ENCODE results near the gene CD248. TPM values are rescaled to one million over a fixed set of nuclear protein-coding genes. Genes with fewer than 3 reads are reported as not detected.

CD248 gene
- total and polyA plus RNA-seq, 5 donors from 2014 or later: 0.06 to 0.30 (median 0.10) TPM

GRCh38 chr11:66291303-66291705, 25.5 kb downstream of the CD248 start:
- H3K27ac ChIP-seq (ENCODE audit: insufficient read depth, low read length, poor library complexity, severe bottlenecking): no peak overlapping the region
- peak overlapping the region in 3 of 4 donors; percentile 63 to 92 (median 88) for H3K4me3 Mint-ChIP-seq
- no peak for DNase-seq
- no peak for ATAC-seq (ENCODE audit: low read depth in 2 of 2)
- H3K9me3 ChIP-seq (ENCODE audit: control insufficient read depth in 2 of 2, low read length in 2 of 2): no peaks in the 10 kb centered on the region
- no peaks in the 10 kb centered on the region for H3K36me3 Mint-ChIP-seq
- no peak overlapping the region for H3K27ac Mint-ChIP-seq
- H3K9me3 Mint-ChIP-seq: peaks cover 0 to 1% (median 0%) of the 10 kb centered on the region in 7 donors
- peaks cover 12% of the 10 kb centered on the region for H3K27me3 ChIP-seq (ENCODE audit: control insufficient read depth, insufficient read depth, low read length)
- peaks cover 30% of the 10 kb centered on the region for H3K27me3 Mint-ChIP-seq
- H3K4me1 ChIP-seq (ENCODE audit: control insufficient read depth, insufficient read depth, low read length, poor library complexity, severe bottlenecking): peaks cover 37% of the 10 kb centered on the region
- no peak overlapping the region for H3K4me3 ChIP-seq (ENCODE audit: low read depth, low read length)
- H3K4me1 Mint-ChIP-seq: peaks cover 11 to 48% (median 19%) of the 10 kb centered on the region in 4 donors
- H3K36me3 ChIP-seq (ENCODE audit: control insufficient read depth, insufficient read depth, low read length): no peaks in the 10 kb centered on the region

GRCh38 chr11:66290330-66290621, 26.6 kb downstream of the CD248 start:
- Mint-ChIP-seq H3K27me3 (peaks cover 30% of the 10 kb centered on the region), H3K27ac (no peak overlapping the region), H3K4me3 (peak overlapping the region; percentile 78 to 92 (median 89)), H3K9me3 (peaks cover 0 to 1% (median 0%) of the 10 kb centered on the region in 7 donors), H3K36me3 (no peaks in the 10 kb centered on the region), H3K4me1 (peaks cover 11 to 48% (median 19%) of the 10 kb centered on the region in 4 donors)
- ATAC-seq (ENCODE audit: low read depth in 2 of 2) (no peak), DNase-seq (no peak)
- no peak overlapping the region for H3K4me3 ChIP-seq (ENCODE audit: low read depth, low read length)
- peaks cover 12% of the 10 kb centered on the region for H3K27me3 ChIP-seq (ENCODE audit: control insufficient read depth, insufficient read depth, low read length)
- no peaks in the 10 kb centered on the region for H3K9me3 ChIP-seq (ENCODE audit: control insufficient read depth in 2 of 2, low read length in 2 of 2)
- H3K36me3 ChIP-seq (ENCODE audit: control insufficient read depth, insufficient read depth, low read length): no peaks in the 10 kb centered on the region
- H3K27ac ChIP-seq (ENCODE audit: insufficient read depth, low read length, poor library complexity, severe bottlenecking): no peak overlapping the region
- H3K4me1 ChIP-seq (ENCODE audit: control insufficient read depth, insufficient read depth, low read length, poor library complexity, severe bottlenecking): peaks cover 37% of the 10 kb centered on the region

GRCh38 chr11:66289548-66290329, 27.1 kb downstream of the CD248 start:
- H3K27me3 Mint-ChIP-seq: peaks cover 30% of the 10 kb centered on the region
- Histone ChIP-seq H3K9me3 (ENCODE audit: control insufficient read depth in 2 of 2, low read length in 2 of 2) (no peaks in the 10 kb centered on the region), H3K27me3 (ENCODE audit: control insufficient read depth, insufficient read depth, low read length) (peaks cover 12% of the 10 kb centered on the region), H3K27ac (ENCODE audit: insufficient read depth, low read length, poor library complexity, severe bottlenecking) (peak overlapping the region; percentile 80), H3K36me3 (ENCODE audit: control insufficient read depth, insufficient read depth, low read length) (no peaks in the 10 kb centered on the region), H3K4me3 (ENCODE audit: low read depth, low read length) (peak overlapping the region; percentile 69), H3K4me1 (ENCODE audit: control insufficient read depth, insufficient read depth, low read length, poor library complexity, severe bottlenecking) (peaks cover 37% of the 10 kb centered on the region)
- peaks cover 11 to 48% (median 19%) of the 10 kb centered on the region in 4 donors for H3K4me1 Mint-ChIP-seq
- peak overlapping the region; percentile 91 to 97 (median 94) for H3K27ac Mint-ChIP-seq
- H3K36me3 Mint-ChIP-seq: no peaks in the 10 kb centered on the region
- H3K9me3 Mint-ChIP-seq: peaks cover 0 to 1% (median 0%) of the 10 kb centered on the region in 7 donors
- ATAC-seq (ENCODE audit: low read depth in 2 of 2) (peak; percentile 42 to 46), DNase-seq (peak in 1 of 3 donors; percentile 86)
- H3K4me3 Mint-ChIP-seq: peak overlapping the region; percentile 88 to 92 (median 90)

GRCh38 chr11:66288671-66289547, 27.9 kb downstream of the CD248 start, which contains the start of gene YIF1A:
TSS of gene YIF1A (minus strand) at chr11:66289143. CDS start at chr11:66288985, 158 bp downstream.
- Histone ChIP-seq H3K9me3 (ENCODE audit: control insufficient read depth in 2 of 2, low read length in 2 of 2) (no peaks in the 10 kb centered on the region), H3K4me3 (ENCODE audit: low read depth, low read length) (peak within 1 kb of the TSS; percentile 88), H3K36me3 (ENCODE audit: control insufficient read depth, insufficient read depth, low read length) (no peaks in the 10 kb centered on the region), H3K27ac (ENCODE audit: insufficient read depth, low read length, poor library complexity, severe bottlenecking) (peak within 1 kb of the TSS; percentile 80), H3K27me3 (ENCODE audit: control insufficient read depth, insufficient read depth, low read length) (peaks cover 12% of the 10 kb centered on the region), H3K4me1 (ENCODE audit: control insufficient read depth, insufficient read depth, low read length, poor library complexity, severe bottlenecking) (peaks cover 37% of the 10 kb centered on the region)
- peak within 1 kb of the TSS; percentile 91 to 97 (median 94) for H3K27ac Mint-ChIP-seq
- no peaks in the 10 kb centered on the region for H3K36me3 Mint-ChIP-seq
- DNase-seq (peak; percentile 99), ATAC-seq (ENCODE audit: low read depth in 2 of 2) (peak; percentile 95)
- peak within 1 kb of the TSS; percentile 88 to 92 (median 90) for H3K4me3 Mint-ChIP-seq
- H3K9me3 Mint-ChIP-seq: peaks cover 0 to 1% (median 0%) of the 10 kb centered on the region in 7 donors
- peaks cover 30% of the 10 kb centered on the region for H3K27me3 Mint-ChIP-seq
- H3K4me1 Mint-ChIP-seq: peaks cover 11 to 48% (median 19%) of the 10 kb centered on the region in 4 donors

- Mint-ChIP-seq H3K36me3 (no peaks in the 10 kb centered on the region), H3K4me1 (peaks cover 11 to 48% (median 20%) of the 10 kb centered on the region in 4 donors), H3K9me3 (peaks cover 0 to 1% (median 0%) of the 10 kb centered on the region in 7 donors), H3K4me3 (peak overlapping the region; percentile 88 to 92 (median 90)), H3K27ac (peak overlapping the region in 2 of 3 donors; percentile 20 to 91), H3K27me3 (peaks cover 30% of the 10 kb centered on the region)
- H3K9me3 ChIP-seq (ENCODE audit: control insufficient read depth in 2 of 2, low read length in 2 of 2): no peaks in the 10 kb centered on the region
- DNase-seq (no peak), ATAC-seq (ENCODE audit: low read depth in 2 of 2) (no peak)
- H3K4me1 ChIP-seq (ENCODE audit: control insufficient read depth, insufficient read depth, low read length, poor library complexity, severe bottlenecking): peaks cover 41% of the 10 kb centered on the region
- H3K4me3 ChIP-seq (ENCODE audit: low read depth, low read length): peak overlapping the region; percentile 88
- no peaks in the 10 kb centered on the region for H3K36me3 ChIP-seq (ENCODE audit: control insufficient read depth, insufficient read depth, low read length)
- H3K27ac ChIP-seq (ENCODE audit: insufficient read depth, low read length, poor library complexity, severe bottlenecking): peak overlapping the region; percentile 80
- H3K27me3 ChIP-seq (ENCODE audit: control insufficient read depth, insufficient read depth, low read length): peaks cover 11% of the 10 kb centered on the region
Measured at GRCh38 chr11:66287889-66288670, 28.8 kb downstream of the CD248 start.

GRCh38 chr11:66287211-66287888, 29.5 kb downstream of the CD248 start:
- H3K4me1 ChIP-seq (ENCODE audit: control insufficient read depth, insufficient read depth, low read length, poor library complexity, severe bottlenecking): peaks cover 46% of the 10 kb centered on the region
- Mint-ChIP-seq H3K27ac (peak overlapping the region in 1 of 3 donors; percentile 76), H3K4me3 (peak overlapping the region; percentile 72 to 79 (median 76)), H3K9me3 (peaks cover 0 to 1% (median 0%) of the 10 kb centered on the region in 7 donors), H3K27me3 (peaks cover 23% of the 10 kb centered on the region), H3K36me3 (no peaks in the 10 kb centered on the region), H3K4me1 (peaks cover 7 to 50% (median 24%) of the 10 kb centered on the region in 4 donors)
- no peaks in the 10 kb centered on the region for H3K36me3 ChIP-seq (ENCODE audit: control insufficient read depth, insufficient read depth, low read length)
- H3K9me3 ChIP-seq (ENCODE audit: control insufficient read depth in 2 of 2, low read length in 2 of 2): no peaks in the 10 kb centered on the region
- H3K4me3 ChIP-seq (ENCODE audit: low read depth, low read length): no peak overlapping the region
- no peak for DNase-seq
- H3K27me3 ChIP-seq (ENCODE audit: control insufficient read depth, insufficient read depth, low read length): peaks cover 6% of the 10 kb centered on the region
- no peak for ATAC-seq (ENCODE audit: low read depth in 2 of 2)
- no peak overlapping the region for H3K27ac ChIP-seq (ENCODE audit: insufficient read depth, low read length, poor library complexity, severe bottlenecking)
